Subcutaneous abdominal adipose tissue (tissue), 5 donors: ENCODE measurements around the gene CD180.

Source experiments
- H3K27ac ChIP-seq: one replicate; pipeline ENCODE4 v1.7.0; 2013; ENCODE audit warnings: low read depth, mild to moderate bottlenecking, inconsistent platforms, low read length, moderate library complexity
- H3K27me3 ChIP-seq, 5 donors: one replicate each; pipeline ENCODE4 v1.7.0; 2013; ENCODE audit warnings: low read length in 5 of 5, inconsistent platforms in 1 of 5; ENCODE audit not compliant: control insufficient read depth in 5 of 5, insufficient read depth in 4 of 5
- H3K36me3 ChIP-seq, 5 donors: one replicate each; pipeline ENCODE4 v1.7.0; 2013; ENCODE audit warnings: low read length in 5 of 5; ENCODE audit not compliant: control insufficient read depth in 5 of 5, insufficient read depth in 5 of 5
- H3K4me1 ChIP-seq, 5 donors: one replicate each; pipeline ENCODE4 v1.7.0; 2013; ENCODE audit warnings: low read length in 5 of 5, mild to moderate bottlenecking in 3 of 5, moderate library complexity in 1 of 5; ENCODE audit not compliant: control insufficient read depth in 5 of 5, insufficient read depth in 5 of 5
- H3K4me3 ChIP-seq, 5 donors: one replicate each; pipeline ENCODE4 v1.7.0; 2013; ENCODE audit warnings: low read length in 5 of 5, low read depth in 1 of 5
- H3K9ac ChIP-seq, 5 donors: one replicate each; pipeline ENCODE4 v1.7.0; 2013; ENCODE audit warnings: low read length in 5 of 5, mild to moderate bottlenecking in 4 of 5, moderate library complexity in 3 of 5
- H3K9me3 ChIP-seq, 5 donors: one replicate each; pipeline ENCODE4 v1.7.0; 2013; ENCODE audit warnings: low read length in 5 of 5; ENCODE audit not compliant: control insufficient read depth in 5 of 5
- donor health status: healthy.
- donor health status: healthy.
- donor health status: healthy.
- donor health status: healthy.
- donor health status: healthy.

CD180 gene

GRCh38 chr5:67196537-67197059 lies at the start of gene CD180:
Gene CD180, minus strand, starts transcription at chr5:67196799. Its CDS starts 158 bp downstream, at chr5:67196641.
- Histone ChIP-seq H3K9me3 (no peaks in the 10 kb centered on the region), H3K4me3 (peak within 1 kb of the TSS in 2 of 5 donors; percentile 12 to 29), H3K27ac (peak within 1 kb of the TSS; percentile 8), H3K9ac (no peak within 1 kb of the TSS), H3K27me3 (no peaks in the 10 kb centered on the region), H3K36me3 (no peaks in the 10 kb centered on the region), H3K4me1 (peaks cover 0 to 32% (median 8%) of the 10 kb centered on the region in 5 donors)

DNA sequence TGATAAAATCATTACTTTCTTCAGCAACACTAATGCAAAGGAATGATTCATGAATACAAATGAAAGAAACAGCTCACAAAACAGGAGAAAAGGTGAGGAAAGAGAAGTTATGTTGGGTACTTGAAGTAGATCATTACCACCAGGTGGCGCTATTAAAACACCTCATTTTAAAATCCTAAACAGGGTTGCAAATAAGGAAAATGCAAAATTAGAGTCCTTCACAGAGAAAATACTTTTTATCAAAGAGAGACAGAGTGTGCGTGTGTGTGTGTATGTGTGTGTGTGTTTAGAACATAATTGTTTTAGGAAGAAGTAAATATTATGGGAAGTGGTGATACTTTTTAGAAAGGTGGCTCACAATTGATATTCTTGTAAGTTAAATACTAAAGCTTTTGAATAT lies 49.5 kb upstream of the CD180 start:
- Histone ChIP-seq H3K27ac (no peak overlapping the region), H3K9ac (no peak overlapping the region), H3K4me1 (peaks cover 6 to 18% (median 16%) of the 10 kb centered on the region in 5 donors), H3K9me3 (no peaks in the 10 kb centered on the region), H3K4me3 (no peak overlapping the region), H3K36me3 (no peaks in the 10 kb centered on the region), H3K27me3 (no peaks in the 10 kb centered on the region)

GRCh38 chr5:67245259-67245846 lies 48.8 kb upstream of the CD180 start:
- Histone ChIP-seq H3K4me1 (peaks cover 6 to 18% (median 16%) of the 10 kb centered on the region in 5 donors), H3K27ac (no peak overlapping the region), H3K36me3 (no peaks in the 10 kb centered on the region), H3K27me3 (no peaks in the 10 kb centered on the region), H3K4me3 (no peak overlapping the region), H3K9ac (no peak overlapping the region), H3K9me3 (no peaks in the 10 kb centered on the region)

DNA sequence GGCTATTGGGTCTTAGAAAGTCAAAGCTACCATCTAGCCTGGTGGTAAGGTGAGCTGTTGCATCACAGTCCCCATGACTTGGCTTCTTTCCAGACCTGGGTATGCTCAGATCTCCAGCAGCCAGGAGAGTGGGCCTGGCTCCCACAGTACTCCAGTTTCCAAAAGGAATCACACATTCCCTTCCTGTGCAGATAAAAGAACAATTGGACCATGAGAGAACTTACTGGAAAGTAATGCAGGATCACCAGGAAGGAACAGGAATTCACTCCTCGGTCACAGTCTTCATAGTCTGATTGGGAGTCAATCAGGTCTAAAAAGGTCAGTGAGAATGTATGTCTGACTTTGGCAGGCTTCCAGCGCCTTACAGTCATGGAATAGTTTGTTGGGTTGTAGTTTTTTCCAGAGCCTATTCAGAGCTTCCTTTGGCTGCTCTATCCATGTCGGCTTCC lies 47.8 kb upstream of the CD180 start:
- Histone ChIP-seq H3K27me3 (no peaks in the 10 kb centered on the region), H3K36me3 (no peaks in the 10 kb centered on the region), H3K4me1 (peaks cover 6 to 18% (median 14%) of the 10 kb centered on the region in 5 donors), H3K4me3 (no peak overlapping the region), H3K27ac (no peak overlapping the region), H3K9me3 (no peaks in the 10 kb centered on the region), H3K9ac (no peak overlapping the region)

GRCh38 chr5:67243944-67244343 lies 47.3 kb upstream of the CD180 start:
- no peak overlapping the region for H3K4me3 ChIP-seq
- no peaks in the 10 kb centered on the region for H3K9me3 ChIP-seq
- no peaks in the 10 kb centered on the region for H3K36me3 ChIP-seq
- no peak overlapping the region for H3K9ac ChIP-seq
- H3K27me3 ChIP-seq, result no peaks in the 10 kb centered on the region
- H3K4me1 ChIP-seq, result peaks cover 6 to 18% (median 11%) of the 10 kb centered on the region in 5 donors
- no peak overlapping the region for H3K27ac ChIP-seq

GRCh38 chr5:67243349-67243748 lies 46.8 kb upstream of the CD180 start:
- Histone ChIP-seq H3K9ac (no peak overlapping the region), H3K4me1 (peaks cover 3 to 14% (median 5%) of the 10 kb centered on the region in 5 donors), H3K4me3 (no peak overlapping the region), H3K27ac (no peak overlapping the region), H3K36me3 (no peaks in the 10 kb centered on the region), H3K9me3 (no peaks in the 10 kb centered on the region), H3K27me3 (no peaks in the 10 kb centered on the region)

GRCh38 chr5:67241326-67241725 lies 44.7 kb upstream of the CD180 start:
- H3K36me3 ChIP-seq, result no peaks in the 10 kb centered on the region
- no peak overlapping the region for H3K27ac ChIP-seq
- no peaks in the 10 kb centered on the region for H3K27me3 ChIP-seq
- H3K4me3 ChIP-seq, result no peak overlapping the region
- peaks cover 0 to 14% (median 3%) of the 10 kb centered on the region in 5 donors for H3K4me1 ChIP-seq
- H3K9me3 ChIP-seq, result no peaks in the 10 kb centered on the region
- no peak overlapping the region for H3K9ac ChIP-seq

DNA sequence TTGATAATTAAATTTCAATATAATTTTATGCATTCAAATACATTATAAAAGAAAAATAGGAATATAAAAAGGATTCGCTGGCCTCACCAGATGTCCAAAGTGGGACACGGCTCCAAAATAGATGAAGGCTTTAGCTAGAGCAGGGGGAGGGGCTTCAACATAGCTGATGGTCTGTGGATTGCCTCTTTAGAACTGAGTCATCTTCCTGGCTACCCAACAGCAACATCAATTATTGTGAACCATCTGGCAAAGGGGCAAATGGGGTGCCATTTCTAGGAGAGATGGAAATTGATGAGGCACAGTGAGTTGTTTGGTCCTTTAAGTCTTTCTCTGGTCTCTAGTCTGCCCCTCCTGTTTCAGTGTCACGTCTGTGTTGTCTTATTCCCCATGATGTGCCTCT lies 44.2 kb upstream of the CD180 start:
- H3K27ac ChIP-seq, result no peak overlapping the region
- no peak overlapping the region for H3K9ac ChIP-seq
- H3K4me3 ChIP-seq, result no peak overlapping the region
- no peaks in the 10 kb centered on the region for H3K36me3 ChIP-seq
- no peaks in the 10 kb centered on the region for H3K9me3 ChIP-seq
- no peaks in the 10 kb centered on the region for H3K27me3 ChIP-seq
- H3K4me1 ChIP-seq, result peaks cover 0 to 10% (median 3%) of the 10 kb centered on the region in 5 donors

- no peaks in the 10 kb centered on the region for H3K36me3 ChIP-seq
- H3K4me1 ChIP-seq, result peaks cover 0 to 12% (median 4%) of the 10 kb centered on the region in 5 donors
- no peak overlapping the region for H3K27ac ChIP-seq
These were observed 43.5 kb upstream of the CD180 start for GRCh38 chr5:67240065-67240464.

DNA sequence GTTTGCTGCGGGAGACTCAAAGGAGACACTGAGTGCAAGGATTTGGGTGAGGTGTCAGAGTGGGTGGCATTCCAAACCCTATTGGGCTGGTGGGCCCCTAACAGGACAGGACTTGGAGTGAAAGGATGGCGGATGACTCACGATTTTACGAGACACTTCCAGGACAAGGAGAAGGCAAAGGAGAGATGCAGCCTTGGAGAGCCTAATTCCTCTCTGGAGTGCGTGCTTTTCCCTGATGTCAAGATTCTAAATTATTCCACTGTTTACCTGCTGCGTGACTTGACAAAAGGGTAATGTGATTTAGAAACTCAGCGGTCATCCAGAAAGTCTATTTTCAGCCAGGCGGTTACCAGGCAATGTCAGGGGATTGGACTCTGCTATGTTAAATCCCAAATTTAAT lies 41.6 kb upstream of the CD180 start:
- Histone ChIP-seq H3K4me3 (no peak overlapping the region), H3K36me3 (no peaks in the 10 kb centered on the region), H3K9ac (no peak overlapping the region), H3K27ac (no peak overlapping the region), H3K27me3 (no peaks in the 10 kb centered on the region), H3K4me1 (peaks cover 0 to 20% (median 14%) of the 10 kb centered on the region in 5 donors), H3K9me3 (no peaks in the 10 kb centered on the region)

More at GRCh38 chr5:67240065-67240464, 43.5 kb upstream of the CD180 start:
- Histone ChIP-seq H3K27me3 (no peaks in the 10 kb centered on the region), H3K4me3 (no peak overlapping the region), H3K9ac (no peak overlapping the region), H3K9me3 (no peaks in the 10 kb centered on the region)
